DND-41 (cell line): ENCODE results near the gene CRACDL.

Experiments
- EZH2 ChIP-seq: IDR thresholded peaks from 3 replicates; pipeline ENCODE4 v1.6.1; 2012; ENCODE audit warnings: borderline replicate concordance, low read depth, mild to moderate bottlenecking, moderate library complexity, low read length, inconsistent platforms; ENCODE audit not compliant: severe bottlenecking
- TF ChIP-seq, protein P1 (sequence below): IDR thresholded peaks from 2 replicates; pipeline ENCODE4 v1.5.1; 2012; ENCODE audit warnings: borderline replicate concordance, low read length, moderate library complexity, mild to moderate bottlenecking; ENCODE audit not compliant: poor library complexity, severe bottlenecking; ENCODE audit errors: extremely low read depth

- TF ChIP-seq, protein P1, sequence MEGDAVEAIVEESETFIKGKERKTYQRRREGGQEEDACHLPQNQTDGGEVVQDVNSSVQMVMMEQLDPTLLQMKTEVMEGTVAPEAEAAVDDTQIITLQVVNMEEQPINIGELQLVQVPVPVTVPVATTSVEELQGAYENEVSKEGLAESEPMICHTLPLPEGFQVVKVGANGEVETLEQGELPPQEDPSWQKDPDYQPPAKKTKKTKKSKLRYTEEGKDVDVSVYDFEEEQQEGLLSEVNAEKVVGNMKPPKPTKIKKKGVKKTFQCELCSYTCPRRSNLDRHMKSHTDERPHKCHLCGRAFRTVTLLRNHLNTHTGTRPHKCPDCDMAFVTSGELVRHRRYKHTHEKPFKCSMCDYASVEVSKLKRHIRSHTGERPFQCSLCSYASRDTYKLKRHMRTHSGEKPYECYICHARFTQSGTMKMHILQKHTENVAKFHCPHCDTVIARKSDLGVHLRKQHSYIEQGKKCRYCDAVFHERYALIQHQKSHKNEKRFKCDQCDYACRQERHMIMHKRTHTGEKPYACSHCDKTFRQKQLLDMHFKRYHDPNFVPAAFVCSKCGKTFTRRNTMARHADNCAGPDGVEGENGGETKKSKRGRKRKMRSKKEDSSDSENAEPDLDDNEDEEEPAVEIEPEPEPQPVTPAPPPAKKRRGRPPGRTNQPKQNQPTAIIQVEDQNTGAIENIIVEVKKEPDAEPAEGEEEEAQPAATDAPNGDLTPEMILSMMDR, result no peak
- TF ChIP-seq EZH2, result no peak
Observed at GRCh38 chr2:98830571-98831145, 105.4 kb downstream of the CRACDL start.
